HEK293 (cell line): ENCODE data around the gene P2RY2.

ENCODE experiments used
- BCL11A ChIP-seq: fragments of 450-650 bp; formaldehyde crosslinking; IDR thresholded peaks from 2 replicates; pipeline ENCODE4 v1.5.1; 2016; ENCODE audit warnings: low read depth, missing biosample characterization, missing genetic modification characterization
- MZF1 ChIP-seq: fragments of 450-650 bp; formaldehyde crosslinking; IDR thresholded peaks from 2 replicates; pipeline ENCODE4 v1.5.1; 2017; ENCODE audit warnings: missing biosample characterization, missing genetic modification characterization, borderline replicate concordance
- YY1 ChIP-seq: fragments of 450-650 bp; formaldehyde crosslinking; IDR thresholded peaks from 2 replicates; pipeline ENCODE4 v1.5.1; 2018; ENCODE audit warnings: missing biosample characterization, missing genetic modification characterization
- ZNF274 ChIP-seq, 2 experiments: fragments of 200-500 bp in 1 of 2; fragments of 450-650 bp in 1 of 2; sonication (Bioruptor generic) in 1 of 2; formaldehyde crosslinking in 1 of 2; IDR thresholded peaks; 2 replicates each; pipeline versions ENCODE4 v1.5.1 to v1.6.1; 2014 to 2016; ENCODE audit warnings: borderline replicate concordance in 1 of 2, inconsistent platforms in 1 of 2, low read length in 1 of 2, missing biosample characterization in 1 of 2, missing genetic modification characterization in 1 of 2
- ZNF391 ChIP-seq: fragments of 450-650 bp; formaldehyde crosslinking; IDR thresholded peaks from 2 replicates; pipeline ENCODE4 v1.5.1; 2016; ENCODE audit warnings: low read depth, missing biosample characterization, missing genetic modification characterization, borderline replicate concordance
- ZNF660 ChIP-seq: fragments of 450-650 bp; IDR thresholded peaks from 2 replicates; pipeline ENCODE4 v1.5.1; 2018; ENCODE audit warnings: missing biosample characterization, mild to moderate bottlenecking, missing genetic modification characterization
- ZNF777 ChIP-seq: fragments of 450-650 bp; formaldehyde crosslinking; IDR thresholded peaks from 2 replicates; pipeline ENCODE4 v1.5.1; 2017; ENCODE audit warnings: missing biosample characterization, missing genetic modification characterization, borderline replicate concordance
- ZNF837 ChIP-seq: fragments of 450-650 bp; formaldehyde crosslinking; IDR thresholded peaks from 2 replicates; pipeline ENCODE4 v1.5.1; 2016; ENCODE audit warnings: missing biosample characterization, missing genetic modification characterization
- TF ChIP-seq, protein P1 (sequence below): fragments of 450-650 bp; formaldehyde crosslinking; IDR thresholded peaks from 2 replicates; pipeline ENCODE4 v1.5.1; 2016; ENCODE audit warnings: missing biosample characterization, missing genetic modification characterization
- TF ChIP-seq, protein P2 (sequence below): fragments of 450-650 bp; formaldehyde crosslinking; IDR thresholded peaks from 2 replicates; pipeline ENCODE4 v1.5.1; 2016; ENCODE audit warnings: missing biosample characterization, missing genetic modification characterization
- TF ChIP-seq, protein P3 (sequence below): fragments of 450-650 bp; formaldehyde crosslinking; optimal IDR thresholded peaks from 2 replicates; pipeline ENCODE3; 2016; ENCODE audit warnings: missing biosample characterization, mild to moderate bottlenecking, missing genetic modification characterization
- TF ChIP-seq, protein P4 (sequence below): fragments of 450-650 bp; formaldehyde crosslinking; IDR thresholded peaks from 2 replicates; pipeline ENCODE4 v1.5.1; 2016; ENCODE audit warnings: missing biosample characterization, missing genetic modification characterization

DNA sequence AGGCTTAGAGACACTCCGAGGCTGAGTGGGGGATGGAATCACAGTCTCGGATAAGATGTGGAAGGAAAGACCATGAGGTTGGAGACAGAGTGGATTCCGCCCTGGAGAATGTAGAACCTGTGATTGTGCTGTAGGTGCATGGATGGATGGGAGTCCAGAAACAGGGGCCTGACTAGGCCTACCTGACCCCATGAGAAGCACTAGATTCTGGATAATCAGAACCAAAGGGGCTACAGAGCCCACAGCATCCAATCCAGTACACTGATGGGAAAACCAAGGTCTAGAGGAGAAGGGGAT is 43.6 kb upstream of the P2RY2 start:
- TF ChIP-seq, protein P1, sequence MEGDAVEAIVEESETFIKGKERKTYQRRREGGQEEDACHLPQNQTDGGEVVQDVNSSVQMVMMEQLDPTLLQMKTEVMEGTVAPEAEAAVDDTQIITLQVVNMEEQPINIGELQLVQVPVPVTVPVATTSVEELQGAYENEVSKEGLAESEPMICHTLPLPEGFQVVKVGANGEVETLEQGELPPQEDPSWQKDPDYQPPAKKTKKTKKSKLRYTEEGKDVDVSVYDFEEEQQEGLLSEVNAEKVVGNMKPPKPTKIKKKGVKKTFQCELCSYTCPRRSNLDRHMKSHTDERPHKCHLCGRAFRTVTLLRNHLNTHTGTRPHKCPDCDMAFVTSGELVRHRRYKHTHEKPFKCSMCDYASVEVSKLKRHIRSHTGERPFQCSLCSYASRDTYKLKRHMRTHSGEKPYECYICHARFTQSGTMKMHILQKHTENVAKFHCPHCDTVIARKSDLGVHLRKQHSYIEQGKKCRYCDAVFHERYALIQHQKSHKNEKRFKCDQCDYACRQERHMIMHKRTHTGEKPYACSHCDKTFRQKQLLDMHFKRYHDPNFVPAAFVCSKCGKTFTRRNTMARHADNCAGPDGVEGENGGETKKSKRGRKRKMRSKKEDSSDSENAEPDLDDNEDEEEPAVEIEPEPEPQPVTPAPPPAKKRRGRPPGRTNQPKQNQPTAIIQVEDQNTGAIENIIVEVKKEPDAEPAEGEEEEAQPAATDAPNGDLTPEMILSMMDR (tag by site-specific recombination): no peak
- TF ChIP-seq ZNF391 (tag by site-specific recombination): no peak
- TF ChIP-seq, protein P2, sequence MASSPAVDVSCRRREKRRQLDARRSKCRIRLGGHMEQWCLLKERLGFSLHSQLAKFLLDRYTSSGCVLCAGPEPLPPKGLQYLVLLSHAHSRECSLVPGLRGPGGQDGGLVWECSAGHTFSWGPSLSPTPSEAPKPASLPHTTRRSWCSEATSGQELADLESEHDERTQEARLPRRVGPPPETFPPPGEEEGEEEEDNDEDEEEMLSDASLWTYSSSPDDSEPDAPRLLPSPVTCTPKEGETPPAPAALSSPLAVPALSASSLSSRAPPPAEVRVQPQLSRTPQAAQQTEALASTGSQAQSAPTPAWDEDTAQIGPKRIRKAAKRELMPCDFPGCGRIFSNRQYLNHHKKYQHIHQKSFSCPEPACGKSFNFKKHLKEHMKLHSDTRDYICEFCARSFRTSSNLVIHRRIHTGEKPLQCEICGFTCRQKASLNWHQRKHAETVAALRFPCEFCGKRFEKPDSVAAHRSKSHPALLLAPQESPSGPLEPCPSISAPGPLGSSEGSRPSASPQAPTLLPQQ (tag by site-specific recombination): no peak
- TF ChIP-seq, protein P3, sequence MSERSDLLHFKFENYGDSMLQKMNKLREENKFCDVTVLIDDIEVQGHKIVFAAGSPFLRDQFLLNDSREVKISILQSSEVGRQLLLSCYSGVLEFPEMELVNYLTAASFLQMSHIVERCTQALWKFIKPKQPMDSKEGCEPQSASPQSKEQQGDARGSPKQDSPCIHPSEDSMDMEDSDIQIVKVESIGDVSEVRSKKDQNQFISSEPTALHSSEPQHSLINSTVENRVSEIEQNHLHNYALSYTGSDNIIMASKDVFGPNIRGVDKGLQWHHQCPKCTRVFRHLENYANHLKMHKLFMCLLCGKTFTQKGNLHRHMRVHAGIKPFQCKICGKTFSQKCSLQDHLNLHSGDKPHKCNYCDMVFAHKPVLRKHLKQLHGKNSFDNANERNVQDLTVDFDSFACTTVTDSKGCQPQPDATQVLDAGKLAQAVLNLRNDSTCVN (tag by site-specific recombination): no peak
- TF ChIP-seq, protein P4, sequence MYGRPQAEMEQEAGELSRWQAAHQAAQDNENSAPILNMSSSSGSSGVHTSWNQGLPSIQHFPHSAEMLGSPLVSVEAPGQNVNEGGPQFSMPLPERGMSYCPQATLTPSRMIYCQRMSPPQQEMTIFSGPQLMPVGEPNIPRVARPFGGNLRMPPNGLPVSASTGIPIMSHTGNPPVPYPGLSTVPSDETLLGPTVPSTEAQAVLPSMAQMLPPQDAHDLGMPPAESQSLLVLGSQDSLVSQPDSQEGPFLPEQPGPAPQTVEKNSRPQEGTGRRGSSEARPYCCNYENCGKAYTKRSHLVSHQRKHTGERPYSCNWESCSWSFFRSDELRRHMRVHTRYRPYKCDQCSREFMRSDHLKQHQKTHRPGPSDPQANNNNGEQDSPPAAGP (tag by site-specific recombination): no peak
- no peak for TF ChIP-seq ZNF777
- TF ChIP-seq ZNF274 (IDR thresholded peaks at IDR 0.05; ENCODE audit: low read length): no peak
- TF ChIP-seq ZNF274 (tag by site-specific recombination; IDR thresholded peaks at IDR 0.05; ENCODE audit: borderline replicate concordance): no peak
- TF ChIP-seq BCL11A (tag by site-specific recombination): no peak
- TF ChIP-seq YY1: no peak
- TF ChIP-seq MZF1: no peak
- TF ChIP-seq ZNF837 (tag by site-specific recombination): no peak
- TF ChIP-seq ZNF660 (tag by site-specific recombination): no peak
